Adrenal gland (tissue), 5 donors: ENCODE measurements around the gene PABPC3.

Source experiments
- CTCF ChIP-seq, 6 experiments: fragments of 450-650 bp in 4 of 6; fragments of 200-600 bp in 2 of 6; sonication (generic) in 1 of 6; IDR thresholded peaks; 1 replicate in 5 of 6; 2 replicates in 1 of 6; pipeline versions ENCODE4 v1.5.1 to v1.8.0; 2016 to 2021; ENCODE audit warnings: antibody characterized with exemption in 6 of 6, mild to moderate bottlenecking in 2 of 6, moderate library complexity in 1 of 6
- POLR2A ChIP-seq, 2 donors: fragments of 450-650 bp; IDR thresholded peaks; one replicate each; pipeline ENCODE4 v1.6.1; 2017; ENCODE audit warnings: antibody characterized with exemption in 2 of 2, mild to moderate bottlenecking in 2 of 2, moderate library complexity in 1 of 2
- donor health status: DM: no; HTN: no; CAD: no.

GRCh38 chr13:25135896-25136295 lies 40.0 kb downstream of the PABPC3 start:
- no peak for TF ChIP-seq POLR2A (IDR thresholded peaks at IDR 0.05)
- TF ChIP-seq CTCF (IDR thresholded peaks at IDR 0.05), result no peak
